H1 (cell line): ENCODE results near the gene STX18. TPM values are rescaled to one million over a fixed set of nuclear protein-coding genes. Genes with fewer than 3 reads are reported as not detected.

Experiments used
- CHD7 ChIP-seq: fragments of 300-600 bp; sonication (generic); IDR thresholded peaks from 2 replicates; pipeline ENCODE4 v1.7.1; 2012; ENCODE audit warnings: low read length, moderate library complexity, mild to moderate bottlenecking, inconsistent platforms; ENCODE audit not compliant: insufficient replicate concordance
- NRF1 ChIP-seq: IDR thresholded peaks from 2 replicates; pipeline ENCODE4 v1.6.1; 2011; ENCODE audit warnings: mild to moderate bottlenecking, low read depth, low read length, improper control_type of control experiment
- RBBP5 ChIP-seq: IDR thresholded peaks from 2 replicates; pipeline ENCODE4 v1.7.1; 2012; ENCODE audit warnings: low read depth, mild to moderate bottlenecking, inconsistent platforms, low read length, moderate library complexity, borderline replicate concordance
- polyA plus RNA-seq, 7 experiments: library from polyadenylated mRNA; depleted of rRNA in 3 of 7; stranded (reverse) in 5 of 7; unstranded in 2 of 7; fragments of >200 nt in 5 of 7; fragments of 200-250 nt in 2 of 7; gene quantifications; 1 replicate in 5 of 7; 2 replicates in 1 of 7; 4 replicates in 1 of 7; pipeline versions ENCODE4 v1.2.1 to v1.2.3, GENCODE V29; 2011 to 2013; ENCODE audit warnings: missing spikeins in 2 of 7, mixed read lengths in 2 of 7
- total RNA-seq: library from RNA; stranded (reverse); fragmentation: NEBNext Ultra II Directional; extraction: Animal tissue kit (Norgen Biotek cat#: 25700); gene quantifications from 2 replicates; pipeline ENCODE4 v1.2.1, GENCODE V29; 2021

The STX18 gene
- total and polyA plus RNA-seq, 2 of the 8 experiments (the other 6 are each of a cell fraction or from before 2014, with no cell fraction given) = 14.6 to 18.3 TPM

GRCh38 chr4:4401036-4401435, 140.8 kb downstream of the STX18 start (continued):
- TF ChIP-seq CHD7 (no peak), NRF1 (no peak), RBBP5 (no peak)
